Suprapubic skin (tissue), 3 donors: ENCODE data around the gene BARHL1.

Experiments
- EP300 ChIP-seq: sonication (generic); formaldehyde crosslinking; IDR thresholded peaks from one replicate; pipeline ENCODE4 v1.6.1; 2017; ENCODE audit warnings: antibody characterized with exemption
- TF ChIP-seq, protein P1 (sequence below), 2 donors: fragments of 200-600 bp in 1 of 2; fragments of 450-650 bp in 1 of 2; sonication (generic) in 1 of 2; IDR thresholded peaks; one replicate each; pipeline ENCODE4 v1.5.1; 2016 to 2019; ENCODE audit warnings: antibody characterized with exemption in 2 of 2, mild to moderate bottlenecking in 1 of 2, moderate library complexity in 1 of 2

DNA sequence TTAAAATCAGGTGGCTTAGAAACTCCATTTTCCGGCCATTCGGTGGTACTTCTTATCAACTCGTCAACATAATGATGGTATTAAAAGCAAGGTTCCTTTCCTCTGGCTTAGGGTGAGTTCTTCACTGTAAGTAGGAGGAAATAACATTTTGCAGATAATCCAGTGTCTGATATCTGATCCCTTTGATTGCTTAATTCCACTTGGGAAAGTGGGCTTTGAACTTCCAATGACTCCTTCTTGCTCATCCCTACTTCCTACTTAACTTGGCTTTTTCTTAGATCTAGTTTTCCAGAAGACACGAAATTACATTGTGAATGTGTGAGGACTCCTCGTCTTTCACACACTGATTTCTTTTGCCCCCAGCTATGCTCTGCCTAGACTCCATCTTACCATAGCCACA lies 55.8 kb downstream of the BARHL1 start:
- TF ChIP-seq, protein P1, sequence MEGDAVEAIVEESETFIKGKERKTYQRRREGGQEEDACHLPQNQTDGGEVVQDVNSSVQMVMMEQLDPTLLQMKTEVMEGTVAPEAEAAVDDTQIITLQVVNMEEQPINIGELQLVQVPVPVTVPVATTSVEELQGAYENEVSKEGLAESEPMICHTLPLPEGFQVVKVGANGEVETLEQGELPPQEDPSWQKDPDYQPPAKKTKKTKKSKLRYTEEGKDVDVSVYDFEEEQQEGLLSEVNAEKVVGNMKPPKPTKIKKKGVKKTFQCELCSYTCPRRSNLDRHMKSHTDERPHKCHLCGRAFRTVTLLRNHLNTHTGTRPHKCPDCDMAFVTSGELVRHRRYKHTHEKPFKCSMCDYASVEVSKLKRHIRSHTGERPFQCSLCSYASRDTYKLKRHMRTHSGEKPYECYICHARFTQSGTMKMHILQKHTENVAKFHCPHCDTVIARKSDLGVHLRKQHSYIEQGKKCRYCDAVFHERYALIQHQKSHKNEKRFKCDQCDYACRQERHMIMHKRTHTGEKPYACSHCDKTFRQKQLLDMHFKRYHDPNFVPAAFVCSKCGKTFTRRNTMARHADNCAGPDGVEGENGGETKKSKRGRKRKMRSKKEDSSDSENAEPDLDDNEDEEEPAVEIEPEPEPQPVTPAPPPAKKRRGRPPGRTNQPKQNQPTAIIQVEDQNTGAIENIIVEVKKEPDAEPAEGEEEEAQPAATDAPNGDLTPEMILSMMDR (IDR thresholded peaks at IDR 0.05), result no peak
- no peak for TF ChIP-seq EP300
